GM12801 (cell line): Measurements from ENCODE around the gene COX6B1.

ENCODE experiments used
- CTCF ChIP-seq: IDR thresholded peaks from one replicate; pipeline ENCODE4 v1.5.1; 2011; ENCODE audit warnings: control low read depth; ENCODE audit not compliant: insufficient read length; ENCODE audit errors: extremely low read depth

The COX6B1 gene

GRCh38 chr19:35663981-35664380 lies 15.9 kb downstream of the COX6B1 start:
- TF ChIP-seq CTCF = no peak

GRCh38 chr19:35665157-35665556 lies 17.0 kb downstream of the COX6B1 start:
- TF ChIP-seq CTCF = no peak

- TF ChIP-seq CTCF = no peak
These were observed 17.5 kb downstream of the COX6B1 start for GRCh38 chr19:35665604-35666003.

GRCh38 chr19:35666251-35666913 lies 18.3 kb downstream of the COX6B1 start, which contains the start of gene UPK1A:
TSS of gene UPK1A (plus strand) at chr19:35666517. CDS start at chr19:35666813, 296 bp downstream.
- TF ChIP-seq CTCF = no peak

GRCh38 chr19:35669566-35669965 lies 21.4 kb downstream of the COX6B1 start:
- no peak for TF ChIP-seq CTCF

- no peak for TF ChIP-seq CTCF
These were observed 21.9 kb downstream of the COX6B1 start for GRCh38 chr19:35669974-35670373.

- no peak for TF ChIP-seq CTCF
These were observed 22.6 kb downstream of the COX6B1 start for GRCh38 chr19:35670686-35671085.
